H1 (cell line): Measurements from ENCODE around the gene RBFOX1. TPM values are rescaled to one million over a fixed set of nuclear protein-coding genes. Genes with fewer than 3 reads are reported as not detected.

Source experiments
- CTCF ChIA-PET: fragments of 300-600 bp; sonication (Branson Sonifier 250); formaldehyde crosslinking; loops from one replicate; lab custom pipeline; 2021; ENCODE audit not compliant: partially characterized antibody; lab: Charles Lee
- POLR2A ChIA-PET: fragments of 300-600 bp; sonication (Branson Sonifier 250); formaldehyde crosslinking; loops from one replicate; lab custom pipeline; 2021; ENCODE audit warnings: inconsistent platforms; ENCODE audit not compliant: partially characterized antibody; lab: Charles Lee
- DNase-seq, 2 experiments: peaks; one replicate each; pipeline versions ENCODE4 v3.0.0 to v3.0.0-alpha.2; 2010 to 2022; ENCODE audit warnings: low spot score in 2 of 2, low read depth in 1 of 2, mixed read lengths in 1 of 2
- FAIRE-seq: peaks from 2 replicates; lab custom pipeline; 2011; peaks lifted over from hg19 to GRCh38; lab: Jason Lieb, UNC
- H2AFZ ChIP-seq: 2 replicates; pipeline ENCODE4 v1.8.1; 2012; ENCODE audit warnings: low read length, inconsistent platforms
- H2AK5ac ChIP-seq: 2 replicates; pipeline ENCODE4 v1.6.1; 2013; ENCODE audit warnings: low read depth, low read length
- H2BK120ac ChIP-seq: replicated peaks from 2 replicates; pipeline ENCODE3; 2013; ENCODE audit warnings: low read depth, low read length, inconsistent platforms
- H2BK12ac ChIP-seq: 2 replicates; pipeline ENCODE4 v1.6.1; 2013; ENCODE audit warnings: low read depth, low read length
- H2BK15ac ChIP-seq: 2 replicates; pipeline ENCODE4 v1.6.1; 2013; ENCODE audit warnings: low read length
- H2BK20ac ChIP-seq: 2 replicates; pipeline ENCODE4 v1.6.1; 2013; ENCODE audit warnings: low read length
- H2BK5ac ChIP-seq: 2 replicates; pipeline ENCODE4 v1.6.1; 2013; ENCODE audit warnings: low read depth, low read length
- H3K14ac ChIP-seq: 2 replicates; pipeline ENCODE4 v1.6.1; 2013; ENCODE audit warnings: inconsistent platforms; ENCODE audit not compliant: insufficient read length
- H3K18ac ChIP-seq: 2 replicates; pipeline ENCODE4 v1.6.1; 2013; ENCODE audit warnings: low read length; ENCODE audit errors: extremely low read depth
- H3K23ac ChIP-seq: 2 replicates; pipeline ENCODE4 v1.6.1; 2013; ENCODE audit warnings: inconsistent platforms; ENCODE audit not compliant: insufficient read length
- H3K23me2 ChIP-seq: 2 replicates; pipeline ENCODE4 v1.6.1; 2013; ENCODE audit warnings: low read depth, low read length
- H3K27ac ChIP-seq: 2 replicates; pipeline ENCODE4 v1.6.1; 2011; ENCODE audit warnings: low read depth, low read length, inconsistent platforms
- H3K27me3 ChIP-seq, 4 experiments: replicated peaks in 1 of 4; 1 replicate in 1 of 4; 2 replicates in 3 of 4; pipeline versions ENCODE4 v1.6.1 to v1.8.1; 2011 to 2013; ENCODE audit warnings: low read length in 3 of 4, mild to moderate bottlenecking in 3 of 4, inconsistent platforms in 2 of 4, mixed read lengths in 2 of 4, moderate library complexity in 1 of 4; ENCODE audit not compliant: control insufficient read depth in 3 of 4, insufficient read depth in 3 of 4; ENCODE audit errors: extremely low read depth in 1 of 4
- H3K36me3 ChIP-seq, 4 experiments: 2 replicates each; pipeline versions ENCODE4 v1.6.1 to v1.8.1; 2011 to 2013; ENCODE audit warnings: mild to moderate bottlenecking in 4 of 4, low read length in 3 of 4, moderate library complexity in 2 of 4, control low read depth in 1 of 4, inconsistent platforms in 1 of 4; ENCODE audit not compliant: insufficient read depth in 4 of 4, control insufficient read depth in 2 of 4
- H3K4ac ChIP-seq: replicated peaks from 2 replicates; pipeline ENCODE3; 2013; ENCODE audit warnings: low read length, low read depth, mixed read lengths, inconsistent platforms; ENCODE audit not compliant: insufficient read length
- H3K4me1 ChIP-seq, 4 experiments: replicated peaks in 1 of 4; 1 replicate in 1 of 4; 2 replicates in 3 of 4; pipeline versions ENCODE4 v1.6.1 to v1.8.1; 2011 to 2013; ENCODE audit warnings: low read length in 3 of 4, inconsistent platforms in 2 of 4, mixed read lengths in 1 of 4; ENCODE audit not compliant: insufficient read depth in 4 of 4, control insufficient read depth in 3 of 4
- H3K4me2 ChIP-seq, 2 experiments: 2 replicates each; pipeline versions ENCODE4 v1.6.1 to v1.8.1; 2011 to 2013; ENCODE audit warnings: low read depth in 2 of 2, low read length in 2 of 2, control low read depth in 1 of 2, inconsistent platforms in 1 of 2, mild to moderate bottlenecking in 1 of 2; ENCODE audit not compliant: insufficient read depth in 1 of 2
- H3K4me3 ChIP-seq, 4 experiments: fragments of 200-600, 300-600 bp in 1 of 4; sonication (generic), shearing (Covaris generic), sonication (Bioruptor Twin) in 1 of 4; 2 replicates each; pipeline versions ENCODE4 v1.5.1 to v1.8.1; 2011 to 2016; ENCODE audit warnings: low read length in 4 of 4, low read depth in 3 of 4, control low read depth in 2 of 4, inconsistent platforms in 2 of 4, mild to moderate bottlenecking in 2 of 4, mixed read lengths in 1 of 4, moderate library complexity in 1 of 4; ENCODE audit not compliant: insufficient read depth in 2 of 4; ENCODE audit errors: extremely low read depth in 1 of 4
- H3K56ac ChIP-seq: replicated peaks from 2 replicates; pipeline ENCODE3; 2013; ENCODE audit warnings: low read depth, mild to moderate bottlenecking, mixed read lengths, low read length, inconsistent platforms; ENCODE audit not compliant: insufficient read length
- H3K79me1 ChIP-seq: 2 replicates; pipeline ENCODE4 v1.6.1; 2013; ENCODE audit warnings: low read depth, low read length, control low read depth
- H3K79me2 ChIP-seq, 2 experiments: 2 replicates each; pipeline versions ENCODE4 v1.6.1 to v1.8.1; 2012 to 2013; ENCODE audit warnings: low read length in 2 of 2, mild to moderate bottlenecking in 2 of 2, inconsistent platforms in 1 of 2; ENCODE audit not compliant: insufficient read depth in 2 of 2, control insufficient read depth in 1 of 2
- H3K9ac ChIP-seq, 4 experiments: replicated peaks in 1 of 4; 1 replicate in 1 of 4; 2 replicates in 3 of 4; pipeline versions ENCODE4 v1.6.1 to v1.8.1; 2011 to 2013; ENCODE audit warnings: low read depth in 3 of 4, low read length in 3 of 4, control low read depth in 2 of 4, mild to moderate bottlenecking in 2 of 4, moderate library complexity in 2 of 4, inconsistent platforms in 1 of 4; ENCODE audit errors: extremely low read depth in 1 of 4
- H3K9me3 ChIP-seq, 2 experiments: 2 replicates each; pipeline versions ENCODE4 v1.6.1 to v1.8.1; 2012 to 2013; ENCODE audit warnings: mild to moderate bottlenecking in 2 of 2, moderate library complexity in 2 of 2, control low read depth in 1 of 2, inconsistent platforms in 1 of 2, low read depth in 1 of 2, low read length in 1 of 2, mixed read lengths in 1 of 2; ENCODE audit not compliant: insufficient read depth in 2 of 2
- H4K20me1 ChIP-seq, 2 experiments: replicated peaks in 1 of 2; 2 replicates each; pipeline versions ENCODE3 to v1.8.1; 2011 to 2013; ENCODE audit warnings: inconsistent platforms in 2 of 2, low read length in 2 of 2, mild to moderate bottlenecking in 1 of 2; ENCODE audit not compliant: insufficient read depth in 2 of 2, control insufficient read depth in 1 of 2
- H4K5ac ChIP-seq: 2 replicates; pipeline ENCODE4 v1.6.1; 2013; ENCODE audit warnings: low read length, low read depth, mixed read lengths, inconsistent platforms; ENCODE audit not compliant: insufficient read length
- H4K8ac ChIP-seq: 2 replicates; pipeline ENCODE4 v1.8.0; 2013; ENCODE audit warnings: mild to moderate bottlenecking, moderate library complexity, low read length, inconsistent platforms; ENCODE audit not compliant: insufficient read depth; ENCODE audit errors: extremely low read depth
- H4K91ac ChIP-seq: replicated peaks from 2 replicates; pipeline ENCODE3; 2013; ENCODE audit warnings: low read length, mixed read lengths, inconsistent platforms; ENCODE audit not compliant: insufficient read length
- BACH1 ChIP-seq: IDR thresholded peaks from 2 replicates; pipeline ENCODE4 v1.6.1; 2012; ENCODE audit warnings: low read length, improper control_type of control experiment
- CEBPB ChIP-seq: IDR thresholded peaks from 2 replicates; pipeline ENCODE4 v1.6.1; 2012; ENCODE audit warnings: low read depth, low read length
- E2F6 ChIP-seq: IDR thresholded peaks from 2 replicates; pipeline ENCODE4 v1.6.1; 2012; ENCODE audit warnings: inconsistent platforms
- HDAC2 ChIP-seq, 2 experiments: fragments of 300-600 bp in 1 of 2; sonication (generic) in 1 of 2; IDR thresholded peaks; 2 replicates each; pipeline ENCODE4 v1.6.1; 2011 to 2012; ENCODE audit warnings: low read depth in 2 of 2, low read length in 2 of 2, mild to moderate bottlenecking in 2 of 2, moderate library complexity in 2 of 2, borderline replicate concordance in 1 of 2, inconsistent platforms in 1 of 2
- HDAC6 ChIP-seq: IDR thresholded peaks from one replicate; pipeline ENCODE4 v1.7.1; 2012; ENCODE audit warnings: low read depth, mild to moderate bottlenecking, inconsistent platforms, low read length, moderate library complexity
- POLR2A ChIP-seq, 2 experiments: IDR thresholded peaks; 1 replicate in 1 of 2; 2 replicates in 1 of 2; pipeline ENCODE4 v1.6.1; 2011; ENCODE audit warnings: low read depth in 2 of 2, low read length in 2 of 2, mild to moderate bottlenecking in 2 of 2; ENCODE audit errors: control extremely low read depth in 1 of 2
- POLR2AphosphoS5 ChIP-seq: IDR thresholded peaks from 2 replicates; pipeline ENCODE4 v1.6.1; 2011; ENCODE audit warnings: low read depth, low read length
- RBBP5 ChIP-seq: IDR thresholded peaks from 2 replicates; pipeline ENCODE4 v1.7.1; 2012; ENCODE audit warnings: low read depth, mild to moderate bottlenecking, inconsistent platforms, low read length, moderate library complexity, borderline replicate concordance
- RFX5 ChIP-seq: IDR thresholded peaks from 2 replicates; pipeline ENCODE4 v1.6.1; 2011; ENCODE audit warnings: low read depth, low read length, improper control_type of control experiment, borderline replicate concordance
- RXRA ChIP-seq: IDR thresholded peaks from 2 replicates; pipeline ENCODE4 v1.6.1; 2011; ENCODE audit warnings: low read depth, mild to moderate bottlenecking, low read length, moderate library complexity; ENCODE audit not compliant: insufficient read depth
- SP1 ChIP-seq: IDR thresholded peaks from 2 replicates; pipeline ENCODE4 v1.6.1; 2011; ENCODE audit warnings: low read depth, low read length
- USF2 ChIP-seq: IDR thresholded peaks from 2 replicates; pipeline ENCODE4 v1.6.1; 2011; ENCODE audit warnings: low read length, improper control_type of control experiment
- YY1 ChIP-seq: IDR thresholded peaks from 2 replicates; pipeline ENCODE4 v1.6.1; 2011; ENCODE audit warnings: low read depth, mild to moderate bottlenecking, low read length
- WGBS, 2 experiments: shearing (Covaris generic) in 1 of 2; methylation state at CpG; one replicate each; pipeline versions ENCODE4 v1.1.6 to v1.1.7; 2013 to 2015; ENCODE audit warnings: low lambda C conversion rate in 2 of 2, mixed read lengths in 2 of 2, inconsistent platforms in 1 of 2, low coverage in 1 of 2, missing lambda C conversion rate in 1 of 2; ENCODE audit not compliant: insufficient replicate concordance in 2 of 2, insufficient coverage in 1 of 2, insufficient read length in 1 of 2; ENCODE audit errors: extremely low coverage in 1 of 2, missing lambda C conversion rate in 1 of 2; 5-methylcytosine and 5-hydroxymethylcytosine counted together
- polyA plus RNA-seq, 7 experiments: library from polyadenylated mRNA; depleted of rRNA in 3 of 7; stranded (reverse) in 5 of 7; unstranded in 2 of 7; fragments of >200 nt in 5 of 7; fragments of 200-250 nt in 2 of 7; gene quantifications; 1 replicate in 5 of 7; 2 replicates in 1 of 7; 4 replicates in 1 of 7; pipeline versions ENCODE4 v1.2.1 to v1.2.3, GENCODE V29; 2011 to 2013; ENCODE audit warnings: missing spikeins in 2 of 7, mixed read lengths in 2 of 7
- total RNA-seq: library from RNA; stranded (reverse); fragmentation: NEBNext Ultra II Directional; extraction: Animal tissue kit (Norgen Biotek cat#: 25700); gene quantifications from 2 replicates; pipeline ENCODE4 v1.2.1, GENCODE V29; 2021

The RBFOX1 gene
- total and polyA plus RNA-seq, 2 of the 8 experiments (the other 6 are each of a cell fraction or from before 2014, with no cell fraction given), result 1.7 to 2.8 TPM

- ChIA-PET POLR2A (no interaction called here), CTCF (interaction anchor here (1.0 kb wide), 2 partner anchors 9 to 72 kb away, joined by 3 read pairs; no protein-coding TSS in a partner anchor)
- Histone ChIP-seq H3K23me2 (no peaks in the 10 kb centered on the region), H4K8ac (no peak overlapping the region; the same call in 1 of the 2 replicates), H4K5ac (peak overlapping the region; percentile 9), H3K27me3 (no peaks in the 10 kb centered on the region), H4K20me1 (no peaks in the 10 kb centered on the region), H4K91ac (no peak overlapping the region), H2BK12ac (peak overlapping the region; percentile 82; the same call in 1 of the 2 replicates), H3K4ac (no peak overlapping the region), H3K27ac (no peak overlapping the region), H3K9me3 (no peaks in the 10 kb centered on the region), H3K14ac (no peak overlapping the region), H2AFZ (no peak overlapping the region), H3K4me2 (no peak overlapping the region), H2BK120ac (no peak overlapping the region), H3K79me2 (no peaks in the 10 kb centered on the region), H3K9ac (no peak overlapping the region), H3K4me1 (peaks cover 3 to 22% (median 15%) of the 10 kb centered on the region in 4 experiments), H2AK5ac (no peak overlapping the region), H2BK5ac (peak overlapping the region; percentile 35; the same call in 1 of the 2 replicates), H2BK20ac (no peak overlapping the region; the same call in 1 of the 2 replicates), H3K23ac (no peak overlapping the region), H3K18ac (no peak overlapping the region), H3K56ac (no peak overlapping the region), H2BK15ac (no peak overlapping the region), H3K79me1 (no peaks in the 10 kb centered on the region), H3K36me3 (no peaks in the 10 kb centered on the region), H3K4me3 (no peak overlapping the region)
- WGBS, 2 experiments, result 93% methylated on average over 7 of the region's 7 CpGs; no CpG with 5 or more reads in 1 of the 2 experiments
- FAIRE-seq (no peak), DNase-seq (no peak)
- no peak for TF ChIP-seq POLR2AphosphoS5
- TF ChIP-seq USF2, result no peak
- TF ChIP-seq YY1, result no peak
- no peak for TF ChIP-seq E2F6
- TF ChIP-seq RFX5, result no peak
- no peak for TF ChIP-seq RXRA
- TF ChIP-seq SP1, result no peak
- TF ChIP-seq BACH1, result no peak
- TF ChIP-seq POLR2A (IDR thresholded peaks at IDR 0.05; ENCODE audit: control extremely low read depth in 1 of 2, low read depth in 2 of 2, low read length in 2 of 2), result no peak
- TF ChIP-seq CEBPB, result no peak
- no peak for TF ChIP-seq RBBP5
- no peak for TF ChIP-seq HDAC2 (IDR thresholded peaks at IDR 0.05; ENCODE audit: borderline replicate concordance in 1 of 2, low read depth in 2 of 2, low read length in 2 of 2)
- TF ChIP-seq HDAC6, result no peak
These were observed 109.4 kb downstream of the RBFOX1 start for GRCh38 chr16:7442050-7442449.
